Left ventricle myocardium inferior (tissue), 1 donor: ENCODE results near the gene TM9SF1. TPM values are rescaled to one million over a fixed set of nuclear protein-coding genes. Genes with fewer than 3 reads are reported as not detected.
"Not testable (repeated sequence)": the region's sequence is repeated elsewhere in the genome, so short reads cannot be mapped to it uniquely, and the experiment has no call there.

Experiments used
- DNase-seq: peaks from one replicate; pipeline ENCODE4 v3.0.0-alpha.2; 2020
- H3K27ac ChIP-seq: fragments of 200-600 bp; replicated peaks from 2 replicates; pipeline ENCODE4 v1.8.0; 2021
- H3K27me3 ChIP-seq: fragments of 200-600 bp; 2 replicates; pipeline ENCODE4 v1.8.0; 2021; ENCODE audit warnings: low read depth
- H3K36me3 ChIP-seq: fragments of 200-600 bp; 2 replicates; pipeline ENCODE4 v1.8.0; 2021
- H3K4me1 ChIP-seq: fragments of 200-600 bp; 2 replicates; pipeline ENCODE4 v1.8.0; 2021
- H3K4me3 ChIP-seq: fragments of 200-600 bp; 2 replicates; pipeline ENCODE4 v1.8.0; 2021; ENCODE audit warnings: mild to moderate bottlenecking, moderate library complexity
- H3K9me3 ChIP-seq: fragments of 200-600 bp; replicated peaks from 2 replicates; pipeline ENCODE4 v1.8.0; 2021
- intact Hi-C: fragments of 100-400 bp; cut with micrococcal nuclease; formaldehyde crosslinking; loops from one replicate; pipeline ENCODE4 v1.11.0; 2022
- total RNA-seq: library from RNA; stranded (reverse); fragmentation: NEBNext Ultra II Directional; extraction: Animal tissue kit (Norgen Biotek cat#: 25700); gene quantifications from one replicate; pipeline ENCODE4 v1.2.1, GENCODE V29; 2021
- TF ChIP-seq, protein P1 (sequence below): fragments of 200-600 bp; IDR thresholded peaks from 2 replicates; pipeline ENCODE4 v1.8.0; 2021; ENCODE audit warnings: antibody characterized with exemption, mild to moderate bottlenecking, borderline replicate concordance
- donor health status: DM: no; HTN: yes; CAD: no; lungs with severe emphysema.

TM9SF1 gene
- total RNA-seq, 1 donor from 2014 or later = 22.2 TPM

- no peak overlapping the region for H3K4me3 ChIP-seq
- H3K36me3 ChIP-seq = peaks cover 11% of the 10 kb centered on the region
- TF ChIP-seq, protein P1, sequence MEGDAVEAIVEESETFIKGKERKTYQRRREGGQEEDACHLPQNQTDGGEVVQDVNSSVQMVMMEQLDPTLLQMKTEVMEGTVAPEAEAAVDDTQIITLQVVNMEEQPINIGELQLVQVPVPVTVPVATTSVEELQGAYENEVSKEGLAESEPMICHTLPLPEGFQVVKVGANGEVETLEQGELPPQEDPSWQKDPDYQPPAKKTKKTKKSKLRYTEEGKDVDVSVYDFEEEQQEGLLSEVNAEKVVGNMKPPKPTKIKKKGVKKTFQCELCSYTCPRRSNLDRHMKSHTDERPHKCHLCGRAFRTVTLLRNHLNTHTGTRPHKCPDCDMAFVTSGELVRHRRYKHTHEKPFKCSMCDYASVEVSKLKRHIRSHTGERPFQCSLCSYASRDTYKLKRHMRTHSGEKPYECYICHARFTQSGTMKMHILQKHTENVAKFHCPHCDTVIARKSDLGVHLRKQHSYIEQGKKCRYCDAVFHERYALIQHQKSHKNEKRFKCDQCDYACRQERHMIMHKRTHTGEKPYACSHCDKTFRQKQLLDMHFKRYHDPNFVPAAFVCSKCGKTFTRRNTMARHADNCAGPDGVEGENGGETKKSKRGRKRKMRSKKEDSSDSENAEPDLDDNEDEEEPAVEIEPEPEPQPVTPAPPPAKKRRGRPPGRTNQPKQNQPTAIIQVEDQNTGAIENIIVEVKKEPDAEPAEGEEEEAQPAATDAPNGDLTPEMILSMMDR = no peak
- DNase-seq = no peak
- H3K27ac ChIP-seq = no peak overlapping the region
- no peaks in the 10 kb centered on the region for H3K27me3 ChIP-seq
- H3K9me3 ChIP-seq = no peaks in the 10 kb centered on the region
- intact Hi-C loops = no loop called here
- peaks cover 30% of the 10 kb centered on the region for H3K4me1 ChIP-seq
Measured at GRCh38 chr14:24226473-24226872, 31.2 kb upstream of the TM9SF1 start.

DNA sequence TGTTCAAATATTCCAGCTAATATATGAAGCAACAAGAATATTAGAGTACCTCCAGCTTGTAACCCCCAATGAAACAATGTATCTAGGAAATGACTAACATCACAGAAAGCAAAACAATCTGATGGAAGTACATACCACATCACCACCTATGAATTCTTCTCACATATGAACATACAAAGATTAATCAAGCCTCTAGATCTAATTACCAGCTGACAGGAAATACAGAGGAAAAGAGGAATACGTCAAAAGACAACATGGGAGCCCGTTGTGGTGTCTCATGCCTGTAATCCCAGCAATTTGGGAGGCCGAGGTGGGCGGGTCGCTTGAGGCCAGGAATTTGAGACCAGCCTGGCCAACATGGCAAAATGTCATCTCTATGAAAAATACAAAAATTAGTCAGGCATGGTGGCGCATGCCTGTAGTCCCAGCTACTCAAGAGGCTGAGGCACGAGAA is 29.4 kb upstream of the TM9SF1 start:
- Histone ChIP-seq H3K4me1 (peaks cover 17% of the 10 kb centered on the region), H3K36me3 (peaks cover 11% of the 10 kb centered on the region), H3K27me3 (no peaks in the 10 kb centered on the region), H3K27ac (peak overlapping the region; percentile 33), H3K4me3 (no peak overlapping the region), H3K9me3 (no peaks in the 10 kb centered on the region)
- TF ChIP-seq, protein P1 = no peak
- intact Hi-C loops = no loop called here
- no peak for DNase-seq

- DNase-seq, H3K4me3 ChIP-seq, intact Hi-C loops, H3K9me3 ChIP-seq, H3K27ac ChIP-seq, H3K27me3 ChIP-seq, H3K36me3 ChIP-seq: not testable (repeated sequence)
- peaks cover 15% of the 10 kb centered on the region for H3K4me1 ChIP-seq
Measured at GRCh38 chr14:24222987-24223386, 27.7 kb upstream of the TM9SF1 start.

GRCh38 chr14:24219521-24219920 is 24.3 kb upstream of the TM9SF1 start:
- Histone ChIP-seq H3K9me3 (no peaks in the 10 kb centered on the region), H3K4me1 (peaks cover 26% of the 10 kb centered on the region), H3K36me3 (peaks cover 9% of the 10 kb centered on the region), H3K27ac (no peak overlapping the region), H3K27me3 (no peaks in the 10 kb centered on the region), H3K4me3 (no peak overlapping the region)
- DNase-seq = no peak
- intact Hi-C loops = no loop called here
- TF ChIP-seq, protein P1 = no peak

DNA sequence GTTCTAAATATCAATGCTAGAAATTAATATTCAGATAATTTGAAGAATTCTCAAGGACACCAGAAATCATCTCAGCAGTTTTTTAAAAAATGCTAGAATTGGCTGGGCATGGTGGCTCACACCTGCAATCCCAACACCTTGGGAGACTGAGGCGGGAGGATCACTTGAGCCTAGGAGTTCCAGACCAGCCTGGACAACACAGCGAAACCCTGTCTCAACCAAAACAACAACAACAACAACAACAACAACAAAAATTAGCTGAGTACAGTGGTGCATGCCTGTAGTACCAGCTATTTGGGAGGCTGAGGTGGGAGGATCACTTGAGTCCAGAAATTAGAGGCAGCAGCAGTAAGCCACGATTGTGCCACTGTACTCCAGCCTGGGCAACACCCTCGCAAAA is 23.8 kb upstream of the TM9SF1 start:
- Histone ChIP-seq H3K27me3 (no peaks in the 10 kb centered on the region), H3K27ac (no peak overlapping the region), H3K4me3 (no peak overlapping the region), H3K9me3 (no peaks in the 10 kb centered on the region), H3K36me3 (peaks cover 9% of the 10 kb centered on the region), H3K4me1 (peaks cover 27% of the 10 kb centered on the region)
- no peak for DNase-seq
- intact Hi-C loops = no loop called here
- TF ChIP-seq, protein P1 = no peak

- H3K4me3 ChIP-seq, DNase-seq, H3K27ac ChIP-seq, H3K36me3 ChIP-seq, intact Hi-C loops, H3K27me3 ChIP-seq, H3K9me3 ChIP-seq: not testable (repeated sequence)
- H3K4me1 ChIP-seq = peaks cover 43% of the 10 kb centered on the region
Measured at GRCh38 chr14:24216876-24217275, 21.6 kb upstream of the TM9SF1 start.

- Histone ChIP-seq H3K27me3 (no peaks in the 10 kb centered on the region), H3K4me1 (peaks cover 43% of the 10 kb centered on the region), H3K27ac (peak overlapping the region; percentile 97), H3K9me3 (no peaks in the 10 kb centered on the region), H3K4me3 (peak overlapping the region; percentile 73), H3K36me3 (peaks cover 11% of the 10 kb centered on the region)
- no peak for DNase-seq
- intact Hi-C loops = no loop called here
- TF ChIP-seq, protein P1 = no peak
Measured at GRCh38 chr14:24216345-24216699, 21.1 kb upstream of the TM9SF1 start.
